IPS-NIHi7 (cell line): ENCODE data around the gene DDR2.
"Not testable (repeated sequence)": the region's sequence is repeated elsewhere in the genome, so short reads cannot be mapped to it uniquely, and the experiment has no call there.

Experiments
- DNase-seq: peaks from one replicate; pipeline ENCODE4 v3.0.0; 2012; ENCODE audit warnings: mixed read lengths; ENCODE audit errors: extremely low spot score

The DDR2 gene

DNA sequence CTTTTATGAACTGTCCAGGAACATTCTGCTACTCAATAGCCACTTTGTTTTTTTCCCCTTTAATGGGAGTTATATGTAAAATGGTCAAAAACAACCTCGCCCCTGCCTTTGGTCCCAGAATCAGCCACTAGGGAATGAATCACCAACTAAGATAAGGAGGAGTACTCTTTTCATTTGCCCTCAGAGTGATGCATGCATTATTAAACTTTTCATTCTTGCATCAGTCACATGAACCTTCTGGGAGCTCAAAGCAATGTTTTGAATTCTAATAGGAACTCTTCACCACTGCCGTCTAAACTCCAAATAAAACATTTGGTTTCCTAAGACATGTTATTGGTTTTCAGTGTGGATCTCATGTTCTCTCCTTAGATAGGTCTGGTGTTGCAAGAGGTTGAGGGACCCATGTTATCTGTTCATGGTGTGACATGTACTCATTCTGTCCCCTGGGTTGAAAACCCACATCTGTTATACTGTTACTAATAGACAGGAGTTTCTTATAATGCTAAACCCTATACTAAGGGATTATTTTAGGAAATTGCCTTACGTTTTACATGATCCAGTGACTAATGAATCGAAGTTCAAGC lies 140.4 kb downstream of the DDR2 start:
- no peak for DNase-seq

DNA sequence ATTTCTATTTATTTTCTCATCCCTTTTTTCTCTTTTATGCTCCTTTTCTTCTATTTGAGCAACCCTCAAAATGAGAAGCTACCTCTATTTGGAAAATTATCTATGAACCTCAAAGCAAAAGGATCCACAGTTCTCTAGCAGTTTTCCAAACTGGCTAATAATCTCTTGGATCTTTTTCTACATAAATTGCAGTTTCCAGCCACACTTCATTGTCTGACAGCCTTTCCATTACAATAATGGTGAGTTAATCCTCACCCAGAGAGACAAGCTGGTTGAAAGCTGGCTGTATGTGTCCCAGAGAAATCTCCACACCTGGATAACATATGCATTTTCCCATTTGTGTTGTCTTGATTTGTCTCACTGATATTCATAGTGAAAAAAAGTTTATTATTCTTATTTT lies 141.7 kb downstream of the DDR2 start:
- no peak for DNase-seq

- no peak for DNase-seq
Observed at GRCh38 chr1:162779043-162779442, 146.8 kb downstream of the DDR2 start.

DNA sequence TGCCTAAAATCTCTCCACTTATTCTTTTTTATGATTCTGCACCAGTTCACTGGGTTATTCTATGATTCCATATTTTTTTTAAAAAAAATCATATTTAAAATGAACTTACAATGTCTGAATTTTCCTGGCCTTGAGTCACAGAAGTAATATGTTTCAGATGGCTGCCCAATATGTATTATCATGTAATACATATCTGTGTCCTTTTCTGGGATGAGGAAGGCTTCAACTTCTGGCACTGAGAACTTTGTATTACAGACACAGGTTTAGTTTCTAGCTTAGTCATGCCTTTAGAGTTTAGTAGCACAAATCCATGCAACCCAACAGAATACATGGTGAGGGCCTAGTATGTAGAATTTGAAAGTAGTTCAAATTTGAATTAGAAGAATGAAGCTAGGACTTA lies 150.4 kb downstream of the DDR2 start:
- no peak for DNase-seq

- not testable (repeated sequence) for DNase-seq
Observed at GRCh38 chr1:162784926-162785325, 152.7 kb downstream of the DDR2 start.

DNA sequence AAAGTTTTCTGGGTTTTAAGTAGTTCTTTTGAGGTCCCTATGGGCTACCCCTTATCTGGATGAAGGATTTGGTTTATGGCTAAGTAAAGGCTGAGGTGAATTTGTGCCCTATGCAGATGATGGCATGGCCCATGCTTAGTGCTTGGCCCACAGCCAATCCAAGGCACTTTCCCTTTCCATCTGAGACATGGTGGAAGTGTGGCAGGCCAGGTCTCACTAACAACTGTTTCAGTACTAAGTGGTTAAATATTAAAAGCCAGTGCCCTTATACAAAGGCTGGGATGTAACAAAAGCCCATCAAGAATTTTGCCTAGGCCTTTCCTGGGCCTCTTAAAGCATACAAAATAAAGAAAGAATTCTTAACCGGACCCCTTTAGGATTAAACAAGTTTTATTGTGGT lies 156.5 kb downstream of the DDR2 start:
- not testable (repeated sequence) for DNase-seq

DNA sequence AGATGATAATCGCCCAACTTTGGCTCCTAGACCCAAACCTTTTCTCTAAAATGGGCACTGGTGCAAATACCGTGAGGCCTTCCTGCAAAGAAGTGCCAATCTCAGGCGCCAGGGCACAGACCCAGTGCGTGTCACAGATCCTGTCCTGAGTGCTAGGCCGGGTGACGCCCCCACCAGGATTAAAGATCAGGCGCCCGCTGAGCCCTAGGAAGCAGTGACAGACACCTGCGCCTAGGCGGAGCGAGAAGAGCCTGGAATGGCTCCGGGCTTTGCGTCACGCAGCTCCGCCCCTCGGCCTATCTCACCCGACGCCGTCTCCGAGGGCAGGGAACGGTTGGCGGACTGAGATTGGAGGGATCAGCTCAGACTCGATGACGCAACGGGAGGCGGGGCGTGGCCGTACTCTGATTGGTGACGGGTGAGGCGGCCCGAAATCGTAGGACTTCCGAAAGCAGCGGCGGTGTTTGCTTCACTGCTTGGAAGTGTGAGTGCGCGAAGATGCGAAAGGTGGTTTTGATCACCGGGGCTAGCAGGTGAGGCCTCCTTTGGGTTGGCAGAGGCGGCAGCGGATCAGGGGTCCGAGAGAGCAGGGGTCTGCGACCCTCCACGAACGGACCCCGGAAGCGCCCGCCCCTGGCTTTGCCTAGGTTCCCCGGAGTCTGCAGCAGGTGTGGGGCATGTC lies 158.2 kb downstream of the DDR2 start, which contains the start of gene HSD17B7:
HSD17B7 (plus strand) TSS at position 400 of the 682 bp plus-strand sequence; CDS start at position 499, 99 bp downstream.
- DNase-seq = peak; percentile 48

GRCh38 chr1:162790985-162791357 lies 158.7 kb downstream of the DDR2 start:
- DNase-seq = not testable (repeated sequence)

GRCh38 chr1:162794284-162794683 lies 162.0 kb downstream of the DDR2 start:
- DNase-seq = not testable (repeated sequence)

DNA sequence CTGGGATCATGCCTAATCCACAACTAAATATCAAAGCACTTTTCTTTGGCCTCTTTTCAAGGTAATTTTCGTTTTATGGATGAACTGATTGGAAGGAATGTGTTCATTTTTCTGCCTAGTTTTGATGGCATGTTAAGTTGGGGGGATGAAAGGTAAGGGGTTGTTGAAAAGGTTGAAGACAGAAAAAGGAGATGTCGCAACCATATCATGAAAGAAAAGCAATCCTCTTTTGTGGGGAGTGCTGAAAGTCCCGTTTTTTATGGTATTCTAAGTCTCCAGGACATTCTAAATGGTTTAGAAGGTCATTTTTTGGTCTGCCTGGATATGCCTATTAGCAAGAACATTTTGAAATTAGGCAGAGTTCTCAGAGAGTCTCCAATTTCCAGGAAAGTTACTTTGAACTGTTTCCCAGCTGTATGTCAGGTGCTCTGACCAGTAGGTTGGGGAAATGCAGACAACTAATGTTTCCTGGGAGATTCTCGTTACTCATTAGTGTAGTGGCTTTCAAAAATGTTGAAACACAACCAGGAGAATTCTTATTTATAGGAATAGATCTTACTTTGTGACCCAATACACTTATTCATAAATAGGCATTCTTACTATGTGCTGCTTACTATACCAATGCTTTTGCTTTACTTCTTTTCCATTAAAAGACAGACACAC lies 164.5 kb downstream of the DDR2 start:
- not testable (repeated sequence) for DNase-seq

GRCh38 chr1:162799995-162800830 lies 167.9 kb downstream of the DDR2 start:
- DNase-seq = not testable (repeated sequence)

DNA sequence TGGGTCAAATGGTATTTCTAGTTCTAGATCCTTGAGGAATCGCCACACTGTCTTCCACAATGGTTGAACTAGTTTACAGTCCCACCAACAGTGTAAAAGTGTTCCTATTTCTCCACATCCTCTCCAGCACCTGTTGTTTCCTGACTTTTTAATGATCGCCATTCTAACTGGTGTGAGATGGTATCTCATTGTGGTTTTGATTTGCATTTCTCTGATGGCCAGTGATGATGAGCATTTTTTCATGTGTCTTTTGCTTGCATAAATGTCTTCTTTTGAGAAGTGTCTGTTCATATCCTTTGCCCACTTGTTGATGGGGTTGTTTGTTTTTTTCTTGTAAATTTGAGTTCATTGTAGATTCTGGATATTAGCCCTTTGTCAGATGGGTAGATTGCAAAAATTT lies 175.2 kb downstream of the DDR2 start:
- not testable (repeated sequence) for DNase-seq

- not testable (repeated sequence) for DNase-seq
Observed at GRCh38 chr1:162812357-162812756, 180.1 kb downstream of the DDR2 start.

DNA sequence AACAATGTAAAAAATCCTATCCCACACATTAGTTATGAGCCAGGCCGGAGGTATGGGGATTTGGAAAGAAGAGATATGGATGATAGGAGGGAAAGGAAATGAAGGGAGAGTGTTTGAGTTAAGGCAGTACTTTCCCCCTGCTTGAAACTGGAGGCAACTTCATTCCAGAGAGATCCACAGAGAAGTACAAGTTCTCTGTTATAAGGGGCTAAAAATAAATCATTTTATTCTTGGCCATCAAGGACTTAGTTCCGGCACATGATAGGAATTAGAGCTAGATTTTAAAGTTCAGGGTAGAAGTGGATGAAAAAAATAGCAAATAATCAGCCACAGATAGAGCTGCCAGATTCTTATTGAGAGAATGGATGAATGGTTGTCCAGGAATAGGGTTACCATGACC lies 185.9 kb downstream of the DDR2 start:
- not testable (repeated sequence) for DNase-seq

- DNase-seq = not testable (repeated sequence)
Observed at GRCh38 chr1:162818666-162819065, 186.4 kb downstream of the DDR2 start.

DNA sequence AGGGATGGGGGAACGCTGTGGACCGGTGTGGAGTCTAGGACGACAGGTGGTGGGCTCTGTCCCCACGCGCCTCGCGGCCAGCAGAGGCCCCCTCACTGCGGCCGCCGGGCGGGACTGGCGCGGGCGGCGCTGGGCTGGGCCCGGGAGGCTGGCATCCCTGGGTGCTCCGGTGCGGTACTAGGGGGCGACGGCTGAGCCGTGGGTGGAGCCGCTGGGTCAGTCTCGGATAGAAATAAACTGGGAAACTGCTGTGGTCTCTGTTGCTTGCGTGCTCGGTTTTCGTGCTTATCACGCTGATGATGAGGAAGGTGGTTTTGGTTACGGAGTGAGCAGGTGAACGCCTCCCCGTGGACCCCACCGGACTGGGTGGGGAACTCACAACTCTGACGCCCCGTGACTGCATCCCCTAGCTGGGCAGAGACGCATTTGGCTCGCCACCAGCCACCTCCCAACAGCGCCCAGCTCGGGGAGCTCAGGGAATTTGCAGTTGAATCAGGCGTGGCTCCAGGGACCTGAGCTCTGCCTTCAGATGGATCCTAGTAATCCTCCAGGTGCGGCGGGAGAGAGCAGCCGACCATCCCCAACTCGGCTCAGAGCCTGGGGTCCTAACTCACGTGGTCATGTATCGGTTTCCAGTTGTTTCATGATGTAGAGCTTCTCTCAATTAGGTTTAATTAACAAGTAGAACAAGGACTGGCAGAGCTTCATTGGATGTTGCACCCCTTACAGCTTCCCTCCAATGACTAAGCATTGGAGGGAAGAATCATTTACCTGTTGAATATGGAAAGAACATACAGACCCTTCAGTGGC lies 190.3 kb downstream of the DDR2 start:
- DNase-seq = peak; percentile 73

DNA sequence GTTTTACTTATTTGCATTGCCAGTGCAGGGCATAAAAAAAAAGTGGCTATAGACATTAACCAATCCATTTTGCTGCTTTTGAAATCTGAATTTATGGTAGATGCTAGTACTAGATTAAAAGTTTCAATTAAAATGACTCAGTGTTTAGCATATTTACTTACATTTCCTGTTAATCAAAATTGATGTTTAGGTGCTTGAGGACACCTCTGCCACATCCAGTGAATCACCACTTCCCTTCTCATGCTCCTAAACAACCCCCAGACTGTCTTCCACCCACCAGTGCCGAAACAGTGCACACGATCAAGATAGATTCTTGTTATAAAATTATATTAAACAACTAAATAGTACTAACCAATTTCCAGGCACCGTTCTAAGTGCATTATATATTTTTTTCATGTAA lies 191.0 kb downstream of the DDR2 start:
- no peak for DNase-seq

DNA sequence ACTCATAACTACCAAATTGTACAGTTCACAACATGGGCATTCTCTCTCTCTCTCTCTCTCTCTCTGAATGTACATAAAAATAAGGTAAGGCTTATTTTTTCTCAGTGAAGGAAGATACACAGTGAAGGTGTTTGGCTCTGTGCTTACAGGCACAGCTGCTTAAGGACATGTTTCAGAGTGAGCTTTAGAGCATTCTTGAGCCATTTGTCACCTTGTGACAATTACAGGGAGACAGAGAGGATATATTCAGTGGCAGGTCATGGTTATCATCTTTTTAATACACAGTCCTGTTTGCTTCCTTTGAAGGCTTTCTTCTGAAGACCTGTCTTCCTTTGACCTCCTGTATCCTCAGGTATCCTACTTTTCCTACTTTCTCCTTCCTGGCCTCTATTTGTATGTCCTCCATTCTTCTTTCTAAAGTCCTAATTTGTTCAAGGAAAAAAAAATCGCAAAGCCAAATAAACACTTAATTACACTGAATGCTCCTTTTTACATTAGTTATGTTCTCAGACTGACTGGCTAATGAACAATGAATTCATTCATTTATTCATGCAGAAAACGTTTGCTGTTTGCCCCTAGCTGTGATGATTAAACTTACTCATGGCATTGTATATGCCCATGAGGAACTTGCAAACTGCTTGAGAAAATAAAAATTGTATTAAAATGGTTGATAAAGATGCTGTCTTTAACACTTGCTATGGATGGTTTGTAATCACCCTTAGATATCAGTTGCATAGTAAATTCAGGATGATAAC lies 191.7 kb downstream of the DDR2 start:
- no peak for DNase-seq

DNA sequence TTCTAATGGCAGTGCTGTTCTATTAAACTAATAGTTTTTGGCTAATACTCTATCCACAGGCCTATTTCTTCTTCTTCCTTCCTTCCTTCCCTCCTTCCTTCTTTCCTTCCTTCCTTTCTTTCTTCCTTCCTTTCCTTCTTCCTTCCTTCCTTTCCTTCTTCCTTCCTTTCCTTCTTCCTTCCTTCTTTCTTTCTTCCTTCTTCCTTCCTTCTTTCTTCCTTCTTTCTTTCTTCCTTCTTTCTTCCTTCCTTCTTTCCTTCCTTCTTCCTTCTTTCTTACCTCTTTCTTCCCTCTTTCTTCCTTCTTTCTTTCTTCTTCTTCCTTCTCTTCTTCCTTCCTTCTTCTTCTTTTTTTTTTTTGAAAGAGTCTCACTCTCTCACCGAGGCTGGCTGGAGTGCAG lies 197.0 kb downstream of the DDR2 start:
- DNase-seq = no peak

- no peak for DNase-seq
Observed at GRCh38 chr1:162832470-162832869, 200.2 kb downstream of the DDR2 start.
